ENCODE results near the gene HOXC11.

The HOXC11 gene

GRCh38 chr12:54024127-54024526, 51.2 kb downstream of the HOXC11 start:
- Histone ChIP-seq H3K9me3 (ENCODE audit: control insufficient read depth, insufficient read depth, low read length) (no peaks in the 10 kb centered on the region), H3K9ac (ENCODE audit: low read depth, low read length) (no peak overlapping the region), H3K36me3 (ENCODE audit: insufficient read depth, low read length) (no peaks in the 10 kb centered on the region), H3K4me1 (ENCODE audit: insufficient read depth, low read length) (0 out of 2 replicates have a peak, but pooled peaks cover 4% of the 10 kb centered on the region)

DNA sequence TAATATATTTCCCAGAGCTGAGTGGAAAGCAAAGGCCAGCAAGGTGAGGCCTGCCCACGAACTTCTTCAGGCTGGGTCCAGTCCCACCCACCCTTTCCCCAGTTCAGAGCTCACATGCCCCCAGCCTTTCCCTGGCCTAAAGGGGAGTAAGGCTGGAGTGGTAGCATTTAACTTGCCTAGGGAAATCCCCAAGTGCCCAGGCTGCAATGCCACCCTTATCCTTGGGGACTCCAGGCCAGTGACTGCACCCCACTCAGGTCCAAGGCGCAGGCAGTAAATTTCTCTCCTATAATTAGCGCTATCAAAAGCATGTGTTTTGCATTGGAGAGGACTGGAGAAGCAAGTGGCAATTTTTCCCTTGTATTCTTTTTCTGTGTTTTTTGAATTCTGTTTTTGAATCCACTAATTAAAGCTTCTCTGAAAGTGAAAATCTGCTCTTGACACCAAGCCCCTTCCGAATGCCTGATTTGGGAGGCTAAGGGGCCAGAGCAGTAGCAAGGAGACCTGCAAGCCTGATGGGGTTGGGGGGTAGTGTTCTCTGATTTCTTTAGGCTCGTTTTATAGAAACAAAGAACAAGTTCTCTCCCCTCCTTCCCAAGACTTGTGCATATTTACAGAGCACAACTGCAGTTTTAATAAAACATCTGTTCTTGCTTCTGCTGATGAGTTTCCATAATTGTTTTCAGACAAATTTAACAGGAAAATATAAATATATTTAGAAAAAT, 51.8 kb downstream of the HOXC11 start:
- Histone ChIP-seq H3K36me3 (ENCODE audit: insufficient read depth, low read length) (no peaks in the 10 kb centered on the region), H3K4me1 (ENCODE audit: insufficient read depth, low read length) (0 out of 2 replicates have a peak, but pooled peaks cover 4% of the 10 kb centered on the region), H3K9me3 (ENCODE audit: control insufficient read depth, insufficient read depth, low read length) (no peaks in the 10 kb centered on the region), H3K9ac (ENCODE audit: low read depth, low read length) (no peak overlapping the region)

GRCh38 chr12:54025499-54026405, 52.8 kb downstream of the HOXC11 start:
- Histone ChIP-seq H3K9me3 (ENCODE audit: control insufficient read depth, insufficient read depth, low read length) (no peaks in the 10 kb centered on the region), H3K9ac (ENCODE audit: low read depth, low read length) (no peak overlapping the region), H3K36me3 (ENCODE audit: insufficient read depth, low read length) (no peaks in the 10 kb centered on the region), H3K4me1 (ENCODE audit: insufficient read depth, low read length) (0 out of 2 replicates have a peak, but pooled peaks cover 4% of the 10 kb centered on the region)

DNA sequence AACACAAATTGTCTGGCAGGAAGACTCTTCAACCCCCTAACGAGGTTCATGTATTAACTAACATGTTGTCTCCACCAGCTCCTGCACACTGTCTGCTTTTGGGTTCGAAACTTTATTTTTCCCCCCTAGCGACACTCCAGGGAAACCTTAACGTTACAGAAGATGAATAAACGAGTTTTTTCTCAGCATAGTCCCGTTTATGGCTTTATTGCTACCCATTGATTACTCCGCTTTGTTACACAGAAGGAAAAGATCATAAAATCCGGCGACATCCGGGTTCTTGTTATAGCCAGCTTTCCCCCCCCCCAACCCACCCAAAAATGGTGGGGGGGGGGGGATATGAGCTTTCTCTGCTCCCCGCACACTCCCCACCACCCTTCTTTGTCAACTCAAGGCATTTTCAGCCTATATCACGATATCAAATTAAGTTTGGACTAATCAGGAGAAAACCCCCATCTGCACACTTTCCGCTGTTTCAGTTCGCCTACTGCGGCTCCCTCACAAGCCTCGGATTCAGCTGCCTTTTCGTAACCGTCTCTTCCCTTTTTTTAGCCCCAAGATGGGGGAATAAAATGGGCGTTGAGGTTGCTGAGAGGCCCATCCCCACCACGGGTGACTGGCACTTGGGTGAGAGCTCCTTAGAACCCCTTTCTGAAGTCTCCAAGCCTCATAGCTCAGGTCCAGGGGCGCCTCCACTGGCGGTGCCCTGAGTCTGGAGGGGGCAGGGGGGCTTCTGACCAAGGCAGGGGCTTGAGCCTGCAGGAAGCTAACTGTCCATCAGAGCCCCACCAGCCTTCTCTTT, 53.9 kb downstream of the HOXC11 start:
- no peak overlapping the region for H3K9ac ChIP-seq (ENCODE audit: low read depth, low read length)

More for the DNA sequence above, 53.9 kb downstream of the HOXC11 start:
- H3K36me3 ChIP-seq (ENCODE audit: insufficient read depth, low read length), result no peaks in the 10 kb centered on the region
- no peaks in the 10 kb centered on the region for H3K9me3 ChIP-seq (ENCODE audit: control insufficient read depth, insufficient read depth, low read length)
- H3K4me1 ChIP-seq (ENCODE audit: insufficient read depth, low read length), result 0 out of 2 replicates have a peak, but pooled peaks cover 4% of the 10 kb centered on the region

Measured in ES-I3 (cell line).